Body of pancreas (tissue), 4 donors: ENCODE results near the gene RAPGEF5.

Source experiments
- POLR2A ChIP-seq, 3 donors: fragments of 450-650 bp; IDR thresholded peaks; one replicate each; pipeline ENCODE4 v1.6.1; 2016; ENCODE audit warnings: antibody characterized with exemption in 3 of 3, mild to moderate bottlenecking in 2 of 3
- TF ChIP-seq, protein P1 (sequence below), 7 experiments: fragments of 450-650 bp in 4 of 7; fragments of 200-600 bp in 3 of 7; sonication (generic) in 3 of 7; IDR thresholded peaks; one replicate each; pipeline ENCODE4 v1.5.1; 2016 to 2019; ENCODE audit warnings: antibody characterized with exemption in 7 of 7

DNA sequence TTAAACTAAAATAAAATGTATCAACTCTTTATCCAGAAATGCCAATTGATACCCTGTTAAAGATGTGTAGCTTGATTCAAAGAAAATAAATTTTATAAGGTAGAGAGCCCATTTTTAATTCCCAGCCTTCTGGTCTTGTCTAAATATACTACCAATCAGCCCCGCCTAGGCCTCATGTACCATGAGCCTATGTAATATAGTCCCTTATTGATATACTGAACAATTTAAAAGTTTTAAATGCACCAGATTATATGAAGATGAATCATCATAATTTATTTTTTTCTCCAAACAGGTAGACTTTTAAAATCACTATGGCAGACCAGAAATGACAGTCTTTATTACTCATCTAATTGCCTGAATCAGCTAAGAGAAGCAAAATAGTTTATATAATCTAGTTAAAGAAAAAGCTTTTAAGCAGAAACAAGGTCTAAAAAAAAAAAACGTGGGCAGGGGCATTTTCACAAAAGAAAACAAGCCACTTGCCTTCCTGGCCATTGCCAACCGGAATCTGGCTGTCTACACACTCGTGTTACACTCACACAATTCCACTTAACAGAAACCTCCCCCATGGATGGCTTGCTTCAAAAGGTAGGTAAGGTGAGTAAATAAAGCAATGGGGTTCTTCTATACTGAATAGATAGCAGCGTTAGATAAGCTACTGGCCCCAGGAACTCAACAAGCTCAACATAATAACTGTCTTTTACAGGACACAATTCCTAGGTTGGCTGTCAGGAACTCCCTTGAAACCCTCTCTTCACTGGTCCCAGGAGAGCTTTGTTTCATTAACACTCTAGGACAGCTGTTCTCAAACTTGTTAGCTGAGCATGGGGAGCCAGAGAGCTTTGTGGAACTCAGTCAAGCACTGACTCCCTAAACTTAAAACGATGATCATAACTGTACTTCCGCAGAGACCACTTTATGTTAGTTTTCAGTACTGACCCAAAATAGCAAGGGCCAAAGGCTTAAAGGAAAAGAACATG is 37.2 kb downstream of the RAPGEF5 start:
- TF ChIP-seq, protein P1, sequence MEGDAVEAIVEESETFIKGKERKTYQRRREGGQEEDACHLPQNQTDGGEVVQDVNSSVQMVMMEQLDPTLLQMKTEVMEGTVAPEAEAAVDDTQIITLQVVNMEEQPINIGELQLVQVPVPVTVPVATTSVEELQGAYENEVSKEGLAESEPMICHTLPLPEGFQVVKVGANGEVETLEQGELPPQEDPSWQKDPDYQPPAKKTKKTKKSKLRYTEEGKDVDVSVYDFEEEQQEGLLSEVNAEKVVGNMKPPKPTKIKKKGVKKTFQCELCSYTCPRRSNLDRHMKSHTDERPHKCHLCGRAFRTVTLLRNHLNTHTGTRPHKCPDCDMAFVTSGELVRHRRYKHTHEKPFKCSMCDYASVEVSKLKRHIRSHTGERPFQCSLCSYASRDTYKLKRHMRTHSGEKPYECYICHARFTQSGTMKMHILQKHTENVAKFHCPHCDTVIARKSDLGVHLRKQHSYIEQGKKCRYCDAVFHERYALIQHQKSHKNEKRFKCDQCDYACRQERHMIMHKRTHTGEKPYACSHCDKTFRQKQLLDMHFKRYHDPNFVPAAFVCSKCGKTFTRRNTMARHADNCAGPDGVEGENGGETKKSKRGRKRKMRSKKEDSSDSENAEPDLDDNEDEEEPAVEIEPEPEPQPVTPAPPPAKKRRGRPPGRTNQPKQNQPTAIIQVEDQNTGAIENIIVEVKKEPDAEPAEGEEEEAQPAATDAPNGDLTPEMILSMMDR (IDR thresholded peaks at IDR 0.05), result no peak
- TF ChIP-seq POLR2A (IDR thresholded peaks at IDR 0.05), result no peak
